ENCODE measurements around the gene DLX1. TPM values are rescaled to one million over a fixed set of nuclear protein-coding genes. Genes with fewer than 3 reads are reported as not detected.

DLX1 gene
- total RNA-seq, 1 experiment from 2014 or later: 0.77 TPM

GRCh38 chr2:172050479-172051125 lies 34.7 kb upstream of the DLX1 start:
- no peak for DNase-seq (ENCODE audit: unreplicated experiment)
- intact Hi-C loops (cut with micrococcal nuclease): no loop called here
- CTCF ChIA-PET: no interaction called here
- no peaks in the 10 kb centered on the region for H3K4me1 Mint-ChIP-seq (ENCODE audit: insufficient read depth, unreplicated experiment)
- no TSS peak for BruUV-seq (replicated peaks)
- TF ChIP-seq CTCF (IDR thresholded peaks at IDR 0.05; ENCODE audit: unreplicated experiment): no peak
- no peak overlapping the region for H3K27ac Mint-ChIP-seq (ENCODE audit: low read depth, unreplicated experiment)
- no peaks in the 10 kb centered on the region for H3K9me3 Mint-ChIP-seq (ENCODE audit: unreplicated experiment)
- POLR2A ChIA-PET: interaction anchor here (0.7 to 2.2 kb wide), 4 partner anchors 10 to 171 kb away, joined by 3 to 9 read pairs (median 6); no protein-coding TSS in a partner anchor
- H3K27me3 Mint-ChIP-seq (ENCODE audit: insufficient read depth, unreplicated experiment): no peaks in the 10 kb centered on the region
- no peak overlapping the region for H3K4me3 Mint-ChIP-seq (ENCODE audit: unreplicated experiment)
- H3K36me3 Mint-ChIP-seq (ENCODE audit: insufficient read depth, unreplicated experiment): no peaks in the 10 kb centered on the region

GRCh38 chr2:172052000-172052983 lies 33.0 kb upstream of the DLX1 start:
- no peak overlapping the region for H3K4me3 Mint-ChIP-seq (ENCODE audit: unreplicated experiment)
- peak; percentile 17 for DNase-seq (ENCODE audit: unreplicated experiment)
- intact Hi-C loops (cut with micrococcal nuclease): no loop called here
- no peaks in the 10 kb centered on the region for H3K4me1 Mint-ChIP-seq (ENCODE audit: insufficient read depth, unreplicated experiment)
- CTCF ChIA-PET: interaction anchor here (0.6 to 1.3 kb wide), 4 partner anchors 15 to 1178 kb away, joined by 3 read pairs; no protein-coding TSS in a partner anchor
- no peaks in the 10 kb centered on the region for H3K9me3 Mint-ChIP-seq (ENCODE audit: unreplicated experiment)
- POLR2A ChIA-PET: interaction anchor here (0.6 to 2.2 kb wide), 9 partner anchors 8 to 1973 kb away, joined by 3 to 8 read pairs (median 4); partner anchors contain the start of gene DLX1
- no peaks in the 10 kb centered on the region for H3K36me3 Mint-ChIP-seq (ENCODE audit: insufficient read depth, unreplicated experiment)
- no peak overlapping the region for H3K27ac Mint-ChIP-seq (ENCODE audit: low read depth, unreplicated experiment)
- no peaks in the 10 kb centered on the region for H3K27me3 Mint-ChIP-seq (ENCODE audit: insufficient read depth, unreplicated experiment)
- TF ChIP-seq CTCF (IDR thresholded peaks at IDR 0.05; ENCODE audit: unreplicated experiment): no peak
- no TSS peak for BruUV-seq (replicated peaks)

GRCh38 chr2:172053486-172053885 lies 31.8 kb upstream of the DLX1 start:
- H3K27me3 Mint-ChIP-seq (ENCODE audit: insufficient read depth, unreplicated experiment): no peaks in the 10 kb centered on the region
- ChIA-PET CTCF (no interaction called here), POLR2A (interaction anchor here (1.0 to 1.5 kb wide), 2 partner anchors 12 to 32 kb away, joined by 3 to 8 read pairs; partner anchors contain the start of gene DLX1)
- H3K4me1 Mint-ChIP-seq (ENCODE audit: insufficient read depth, unreplicated experiment): no peaks in the 10 kb centered on the region
- no peak overlapping the region for H3K27ac Mint-ChIP-seq (ENCODE audit: low read depth, unreplicated experiment)
- no peak for TF ChIP-seq CTCF (IDR thresholded peaks at IDR 0.05; ENCODE audit: unreplicated experiment)
- intact Hi-C loops (cut with micrococcal nuclease): no loop called here
- BruUV-seq (replicated peaks): no TSS peak
- H3K36me3 Mint-ChIP-seq (ENCODE audit: insufficient read depth, unreplicated experiment): no peaks in the 10 kb centered on the region
- no peaks in the 10 kb centered on the region for H3K9me3 Mint-ChIP-seq (ENCODE audit: unreplicated experiment)
- H3K4me3 Mint-ChIP-seq (ENCODE audit: unreplicated experiment): no peak overlapping the region
- DNase-seq (ENCODE audit: unreplicated experiment): no peak

- no TSS peak for BruUV-seq (replicated peaks)
- no peak for DNase-seq (ENCODE audit: unreplicated experiment)
- POLR2A ChIA-PET: interaction anchor here (1.6 kb wide), 1 partner anchor 9 kb away, joined by 7 read pairs; no protein-coding TSS in a partner anchor
- Mint-ChIP-seq H3K27ac (ENCODE audit: low read depth, unreplicated experiment) (no peak overlapping the region), H3K9me3 (ENCODE audit: unreplicated experiment) (no peaks in the 10 kb centered on the region), H3K4me3 (ENCODE audit: unreplicated experiment) (no peak overlapping the region), H3K27me3 (ENCODE audit: insufficient read depth, unreplicated experiment) (no peaks in the 10 kb centered on the region), H3K4me1 (ENCODE audit: insufficient read depth, unreplicated experiment) (no peaks in the 10 kb centered on the region), H3K36me3 (ENCODE audit: insufficient read depth, unreplicated experiment) (no peaks in the 10 kb centered on the region)
- intact Hi-C loops (cut with micrococcal nuclease): no loop called here
- CTCF ChIA-PET: interaction anchor here (0.5 kb wide), 1 partner anchor 513 kb away, joined by 3 read pairs; no protein-coding TSS in a partner anchor
- TF ChIP-seq CTCF (IDR thresholded peaks at IDR 0.05; ENCODE audit: unreplicated experiment): no peak
Measured at GRCh38 chr2:172056293-172056692, 29.0 kb upstream of the DLX1 start.
